ENCODE data around the gene ZNF423.

Gene ZNF423

GRCh38 chr16:49503256-49504022, 352.5 kb downstream of the ZNF423 start:
- no peak for DNase-seq (ENCODE audit: extremely low read depth, insufficient read length)
- no peaks in the 10 kb centered on the region for H3K36me3 ChIP-seq (ENCODE audit: control insufficient read depth, insufficient read depth, low read length)
- peaks cover 2% of the 10 kb centered on the region for H3K27me3 ChIP-seq (replicated peaks; ENCODE audit: control insufficient read depth, insufficient read depth, low read length)
- H3K4me3 ChIP-seq (replicated peaks; ENCODE audit: low read depth, low read length) = no peak overlapping the region
- TF ChIP-seq, protein P1, sequence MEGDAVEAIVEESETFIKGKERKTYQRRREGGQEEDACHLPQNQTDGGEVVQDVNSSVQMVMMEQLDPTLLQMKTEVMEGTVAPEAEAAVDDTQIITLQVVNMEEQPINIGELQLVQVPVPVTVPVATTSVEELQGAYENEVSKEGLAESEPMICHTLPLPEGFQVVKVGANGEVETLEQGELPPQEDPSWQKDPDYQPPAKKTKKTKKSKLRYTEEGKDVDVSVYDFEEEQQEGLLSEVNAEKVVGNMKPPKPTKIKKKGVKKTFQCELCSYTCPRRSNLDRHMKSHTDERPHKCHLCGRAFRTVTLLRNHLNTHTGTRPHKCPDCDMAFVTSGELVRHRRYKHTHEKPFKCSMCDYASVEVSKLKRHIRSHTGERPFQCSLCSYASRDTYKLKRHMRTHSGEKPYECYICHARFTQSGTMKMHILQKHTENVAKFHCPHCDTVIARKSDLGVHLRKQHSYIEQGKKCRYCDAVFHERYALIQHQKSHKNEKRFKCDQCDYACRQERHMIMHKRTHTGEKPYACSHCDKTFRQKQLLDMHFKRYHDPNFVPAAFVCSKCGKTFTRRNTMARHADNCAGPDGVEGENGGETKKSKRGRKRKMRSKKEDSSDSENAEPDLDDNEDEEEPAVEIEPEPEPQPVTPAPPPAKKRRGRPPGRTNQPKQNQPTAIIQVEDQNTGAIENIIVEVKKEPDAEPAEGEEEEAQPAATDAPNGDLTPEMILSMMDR (IDR thresholded peaks at IDR 0.05; ENCODE audit: insufficient read depth, low read length, poor library complexity, severe bottlenecking) = no peak

DNA sequence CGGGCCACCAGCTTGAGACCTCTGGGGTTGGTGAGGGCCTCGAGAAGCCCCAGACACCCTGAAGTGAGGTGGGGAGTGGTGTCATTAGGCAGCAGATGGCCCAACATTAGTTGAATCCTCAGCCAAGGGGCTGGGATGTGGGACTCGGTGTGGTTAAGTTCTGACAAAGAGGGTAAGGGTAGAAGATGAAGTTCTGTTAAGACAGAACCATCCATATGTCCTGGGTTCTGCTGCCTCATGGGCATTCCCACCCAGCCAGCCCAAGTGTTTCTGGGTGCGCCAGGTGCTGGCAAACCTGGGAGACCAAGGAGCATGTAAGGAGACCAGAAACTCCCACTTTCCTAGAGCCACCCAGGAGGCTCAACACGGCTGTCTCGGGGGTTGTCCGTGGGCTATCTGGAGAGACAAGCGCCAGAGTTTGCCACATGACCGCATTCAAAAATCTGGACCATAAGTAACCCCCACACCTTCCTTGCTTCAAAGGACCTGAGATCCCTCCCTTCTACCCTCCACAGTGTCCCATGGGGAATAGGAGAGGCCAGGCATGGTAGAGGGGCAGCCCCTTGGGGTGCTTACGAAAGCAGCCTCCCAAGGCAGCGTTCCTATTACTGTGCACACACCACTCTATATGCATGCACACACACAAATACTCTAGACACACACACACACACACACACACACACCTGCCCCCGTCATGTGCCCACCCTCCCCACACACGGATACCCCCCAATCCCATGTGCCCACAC, 353.6 kb downstream of the ZNF423 start:
- H3K36me3 ChIP-seq (ENCODE audit: control insufficient read depth, insufficient read depth, low read length) = no peaks in the 10 kb centered on the region
- TF ChIP-seq, protein P1 (IDR thresholded peaks at IDR 0.05; ENCODE audit: insufficient read depth, low read length, poor library complexity, severe bottlenecking) = no peak
- no peak for DNase-seq (ENCODE audit: extremely low read depth, insufficient read length)
- H3K4me3 ChIP-seq (replicated peaks; ENCODE audit: low read depth, low read length) = no peak overlapping the region
- H3K27me3 ChIP-seq (replicated peaks; ENCODE audit: control insufficient read depth, insufficient read depth, low read length) = peaks cover 2% of the 10 kb centered on the region

DNA sequence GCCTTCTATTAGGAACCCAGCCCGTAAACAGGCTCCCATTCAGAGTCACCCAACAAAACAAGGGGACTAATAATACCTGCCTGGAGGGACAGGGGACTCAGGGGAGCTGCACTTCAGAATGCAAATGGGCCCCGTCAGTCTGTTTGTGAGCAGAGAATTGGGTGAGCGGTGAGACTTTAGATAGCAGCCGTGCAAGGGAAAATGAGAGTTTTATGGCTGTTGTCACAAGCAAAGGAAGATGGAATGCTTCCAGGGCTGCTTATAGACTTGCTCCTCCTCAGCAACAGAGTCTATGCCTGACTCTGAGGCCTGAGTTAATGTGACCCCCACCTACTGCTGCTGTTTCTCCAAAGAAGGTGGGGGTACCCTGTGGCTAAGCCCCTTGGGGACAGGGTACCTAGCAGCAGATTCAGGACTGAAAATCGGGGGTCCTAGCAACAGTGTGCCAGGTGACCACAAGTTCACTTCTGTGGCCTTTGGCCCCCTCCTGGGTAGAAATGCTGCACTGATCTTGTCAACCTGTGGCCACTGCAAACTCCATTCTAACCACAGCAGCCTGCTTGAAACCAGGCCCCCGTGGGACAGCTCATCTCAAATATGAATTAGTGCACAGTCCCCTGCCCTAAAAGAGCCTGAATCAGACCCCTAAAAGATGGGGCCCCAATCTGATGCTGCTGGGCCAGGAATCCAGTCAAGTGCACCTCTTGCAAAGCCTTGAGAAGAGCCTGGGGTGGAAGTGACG, 355.9 kb downstream of the ZNF423 start:
- TF ChIP-seq, protein P1 (IDR thresholded peaks at IDR 0.05; ENCODE audit: insufficient read depth, low read length, poor library complexity, severe bottlenecking) = no peak
- no peak for DNase-seq (ENCODE audit: extremely low read depth, insufficient read length)
- Histone ChIP-seq H3K4me3 (replicated peaks; ENCODE audit: low read depth, low read length) (no peak overlapping the region), H3K27me3 (replicated peaks; ENCODE audit: control insufficient read depth, insufficient read depth, low read length) (peaks cover 2% of the 10 kb centered on the region), H3K36me3 (ENCODE audit: control insufficient read depth, insufficient read depth, low read length) (no peaks in the 10 kb centered on the region)

- H3K36me3 ChIP-seq (ENCODE audit: control insufficient read depth, insufficient read depth, low read length) = no peaks in the 10 kb centered on the region
Measured at GRCh38 chr16:49499414-49499785, 356.5 kb downstream of the ZNF423 start.

DNA sequence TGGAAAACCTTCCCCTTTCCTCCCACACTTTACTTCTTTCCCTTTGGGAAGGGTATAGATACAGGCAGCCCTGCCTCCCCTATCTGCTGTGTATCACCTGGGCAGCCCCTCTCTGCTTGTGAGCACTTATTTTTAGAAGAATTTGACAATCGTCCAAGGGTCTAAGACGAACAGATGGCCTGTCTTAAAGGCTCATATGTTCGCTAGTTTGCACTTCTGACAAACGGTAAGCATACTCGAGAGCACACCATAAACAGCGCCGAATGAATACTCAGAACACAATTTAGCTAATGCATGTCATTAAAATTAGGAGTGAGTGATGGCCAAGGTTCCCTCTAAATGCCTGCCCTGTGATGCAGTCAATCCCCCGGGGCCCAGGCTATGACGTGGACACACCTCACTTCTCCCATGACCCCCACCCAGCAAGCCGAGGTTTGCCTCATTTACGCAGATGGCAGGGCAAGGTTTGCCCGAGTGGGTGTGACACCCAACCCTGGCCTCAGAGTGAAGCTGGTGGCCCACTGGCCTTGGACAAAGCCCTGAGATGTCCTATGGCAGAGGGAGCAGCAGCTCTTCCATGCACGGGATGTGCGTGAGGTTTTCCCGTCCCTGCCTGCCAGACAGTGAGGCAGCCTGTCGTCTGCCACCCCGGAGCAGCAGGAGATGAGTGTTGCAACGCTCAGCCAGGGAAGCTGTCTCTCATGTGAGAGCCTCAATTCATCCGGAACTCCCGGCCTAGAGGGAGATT, 357.1 kb downstream of the ZNF423 start:
- no peaks in the 10 kb centered on the region for H3K36me3 ChIP-seq (ENCODE audit: control insufficient read depth, insufficient read depth, low read length)
- TF ChIP-seq, protein P1 (IDR thresholded peaks at IDR 0.05; ENCODE audit: insufficient read depth, low read length, poor library complexity, severe bottlenecking) = no peak
- no peak overlapping the region for H3K4me3 ChIP-seq (replicated peaks; ENCODE audit: low read depth, low read length)
- DNase-seq (ENCODE audit: extremely low read depth, insufficient read length) = no peak
- peaks cover 2% of the 10 kb centered on the region for H3K27me3 ChIP-seq (replicated peaks; ENCODE audit: control insufficient read depth, insufficient read depth, low read length)

More at GRCh38 chr16:49499414-49499785, 356.5 kb downstream of the ZNF423 start:
- Histone ChIP-seq H3K27me3 (replicated peaks; ENCODE audit: control insufficient read depth, insufficient read depth, low read length) (peaks cover 2% of the 10 kb centered on the region), H3K4me3 (replicated peaks; ENCODE audit: low read depth, low read length) (no peak overlapping the region)
- no peak for DNase-seq (ENCODE audit: extremely low read depth, insufficient read length)
- TF ChIP-seq, protein P1 (IDR thresholded peaks at IDR 0.05; ENCODE audit: insufficient read depth, low read length, poor library complexity, severe bottlenecking) = no peak
